Nephron (organoid): ENCODE measurements around the gene AREG.

Source experiments
- H3K27ac Mint-ChIP-seq, 3 experiments: 2 replicates each; pipeline ENCODE4 v1.8.0; 2020; ENCODE audit warnings: mixed read lengths in 3 of 3, mild to moderate bottlenecking in 2 of 3, moderate library complexity in 1 of 3
- H3K27me3 Mint-ChIP-seq: 2 replicates; pipeline ENCODE4 v1.8.0; 2021; ENCODE audit warnings: low read depth, mild to moderate bottlenecking, moderate library complexity, mixed read lengths
- H3K36me3 Mint-ChIP-seq: 2 replicates; pipeline ENCODE4 v1.8.0; 2020; ENCODE audit warnings: low read depth, mixed read lengths
- H3K4me1 Mint-ChIP-seq: 2 replicates; pipeline ENCODE4 v1.8.0; 2020; ENCODE audit warnings: mixed read lengths
- H3K4me3 Mint-ChIP-seq, 3 experiments: 2 replicates each; pipeline ENCODE4 v1.8.0; 2020; ENCODE audit warnings: mild to moderate bottlenecking in 3 of 3, mixed read lengths in 3 of 3, moderate library complexity in 2 of 3
- H3K9me3 Mint-ChIP-seq: 2 replicates; pipeline ENCODE4 v1.8.0; 2020; ENCODE audit warnings: mixed read lengths
- TF ChIP-seq, protein P1 (sequence below), 3 experiments: fragments of 200-600 bp; sonication (generic); IDR thresholded peaks; one replicate each; pipeline ENCODE4 v1.5.0; 2021; ENCODE audit warnings: antibody characterized with exemption in 3 of 3; ENCODE audit not compliant: unreplicated experiment in 3 of 3

Gene AREG

DNA sequence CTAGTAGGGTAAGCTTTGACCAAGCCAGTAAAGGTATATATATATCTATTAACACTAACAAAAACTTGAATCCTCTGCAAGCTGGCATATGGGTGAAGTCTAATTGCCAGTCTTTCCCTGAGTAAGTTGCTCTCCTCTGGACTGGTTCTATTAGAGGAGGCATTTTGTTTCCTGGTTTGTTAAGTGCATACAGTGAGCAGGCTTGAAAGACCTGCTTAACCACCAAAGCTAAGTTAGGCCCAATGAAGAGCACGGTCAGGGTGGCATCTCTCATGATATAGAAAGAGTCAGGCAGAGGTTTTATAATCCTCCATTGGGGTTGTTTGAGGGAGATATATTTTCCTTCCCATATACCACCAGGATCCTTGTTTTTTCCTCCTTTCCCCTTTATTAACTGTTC, 9.6 kb upstream of the AREG start:
- Mint-ChIP-seq H3K27ac (no peak overlapping the region), H3K4me3 (no peak overlapping the region), H3K27me3 (no peaks in the 10 kb centered on the region), H3K4me1 (no peaks in the 10 kb centered on the region), H3K9me3 (no peaks in the 10 kb centered on the region), H3K36me3 (no peaks in the 10 kb centered on the region)
- TF ChIP-seq, protein P1, sequence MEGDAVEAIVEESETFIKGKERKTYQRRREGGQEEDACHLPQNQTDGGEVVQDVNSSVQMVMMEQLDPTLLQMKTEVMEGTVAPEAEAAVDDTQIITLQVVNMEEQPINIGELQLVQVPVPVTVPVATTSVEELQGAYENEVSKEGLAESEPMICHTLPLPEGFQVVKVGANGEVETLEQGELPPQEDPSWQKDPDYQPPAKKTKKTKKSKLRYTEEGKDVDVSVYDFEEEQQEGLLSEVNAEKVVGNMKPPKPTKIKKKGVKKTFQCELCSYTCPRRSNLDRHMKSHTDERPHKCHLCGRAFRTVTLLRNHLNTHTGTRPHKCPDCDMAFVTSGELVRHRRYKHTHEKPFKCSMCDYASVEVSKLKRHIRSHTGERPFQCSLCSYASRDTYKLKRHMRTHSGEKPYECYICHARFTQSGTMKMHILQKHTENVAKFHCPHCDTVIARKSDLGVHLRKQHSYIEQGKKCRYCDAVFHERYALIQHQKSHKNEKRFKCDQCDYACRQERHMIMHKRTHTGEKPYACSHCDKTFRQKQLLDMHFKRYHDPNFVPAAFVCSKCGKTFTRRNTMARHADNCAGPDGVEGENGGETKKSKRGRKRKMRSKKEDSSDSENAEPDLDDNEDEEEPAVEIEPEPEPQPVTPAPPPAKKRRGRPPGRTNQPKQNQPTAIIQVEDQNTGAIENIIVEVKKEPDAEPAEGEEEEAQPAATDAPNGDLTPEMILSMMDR (IDR thresholded peaks at IDR 0.05; ENCODE audit: unreplicated experiment in 3 of 3): no peak

DNA sequence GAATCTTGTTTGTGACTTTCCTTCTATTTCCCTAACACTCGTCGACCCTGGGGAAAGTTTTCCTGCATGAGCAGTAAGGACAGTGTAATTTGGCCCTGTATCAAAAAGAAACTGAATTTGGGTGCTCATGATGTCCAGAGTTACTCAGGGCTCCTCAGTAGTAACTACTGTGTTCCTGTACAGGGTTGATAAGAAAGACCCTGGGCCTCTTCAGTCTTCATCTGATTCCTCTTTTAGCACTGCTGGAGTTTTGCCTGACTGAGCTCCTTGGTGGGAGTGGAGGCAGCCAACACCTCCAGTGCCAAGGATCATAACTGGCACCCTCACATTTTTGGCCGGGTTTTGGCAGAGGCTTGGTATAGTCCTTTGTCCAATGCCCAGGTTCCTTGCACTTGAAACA, 7.1 kb upstream of the AREG start:
- Mint-ChIP-seq H3K4me3 (no peak overlapping the region), H3K27me3 (peaks cover 2% of the 10 kb centered on the region), H3K4me1 (no peaks in the 10 kb centered on the region), H3K27ac (no peak overlapping the region), H3K36me3 (no peaks in the 10 kb centered on the region), H3K9me3 (no peaks in the 10 kb centered on the region)
- TF ChIP-seq, protein P1 (IDR thresholded peaks at IDR 0.05; ENCODE audit: unreplicated experiment in 3 of 3): no peak

DNA sequence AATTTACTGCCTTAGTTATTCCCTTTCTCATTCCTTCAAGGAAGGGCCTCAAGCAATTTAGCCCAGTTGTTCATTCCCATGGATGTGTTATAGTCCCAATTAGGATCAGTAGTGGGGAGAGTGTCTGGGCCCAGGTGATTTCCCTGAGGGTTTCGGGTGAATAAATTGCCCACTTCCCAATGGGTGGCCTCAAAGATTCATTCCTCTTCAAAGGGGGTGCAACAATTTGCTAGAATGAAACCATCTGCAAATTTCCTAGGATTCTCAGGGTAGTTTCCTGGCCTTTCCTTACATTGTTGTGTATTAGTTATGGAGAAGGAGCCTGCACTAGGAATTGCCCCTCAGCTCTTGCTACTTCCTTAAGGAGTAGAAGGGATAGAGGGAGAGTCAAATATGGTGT, 6.3 kb upstream of the AREG start:
- no peak overlapping the region for H3K27ac Mint-ChIP-seq
- no peak overlapping the region for H3K4me3 Mint-ChIP-seq
- no peaks in the 10 kb centered on the region for H3K9me3 Mint-ChIP-seq
- peaks cover 4% of the 10 kb centered on the region for H3K27me3 Mint-ChIP-seq
- H3K4me1 Mint-ChIP-seq: no peaks in the 10 kb centered on the region
- TF ChIP-seq, protein P1 (IDR thresholded peaks at IDR 0.05; ENCODE audit: unreplicated experiment in 3 of 3): no peak
- no peaks in the 10 kb centered on the region for H3K36me3 Mint-ChIP-seq

DNA sequence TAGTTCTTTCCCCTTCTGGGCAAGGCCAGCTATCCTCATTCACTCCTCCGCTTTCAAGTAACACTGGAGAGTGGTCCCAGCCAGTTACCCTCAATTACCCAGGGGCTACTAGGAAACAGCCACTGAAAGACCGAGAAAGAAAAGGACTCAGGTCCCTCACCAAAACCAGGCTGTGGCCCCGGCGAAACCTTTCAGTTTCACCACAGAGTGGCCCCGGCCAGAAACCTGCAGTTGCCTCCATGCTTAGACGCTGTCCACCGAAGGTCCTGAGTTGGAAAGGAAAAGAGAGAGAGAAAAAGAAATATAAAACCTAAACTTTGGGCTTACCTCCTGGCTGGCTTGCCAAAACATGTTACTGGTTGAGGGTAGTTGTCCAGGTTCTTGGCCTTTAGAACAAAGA, 5.0 kb upstream of the AREG start:
- TF ChIP-seq, protein P1 (IDR thresholded peaks at IDR 0.05; ENCODE audit: unreplicated experiment in 3 of 3): no peak

DNA sequence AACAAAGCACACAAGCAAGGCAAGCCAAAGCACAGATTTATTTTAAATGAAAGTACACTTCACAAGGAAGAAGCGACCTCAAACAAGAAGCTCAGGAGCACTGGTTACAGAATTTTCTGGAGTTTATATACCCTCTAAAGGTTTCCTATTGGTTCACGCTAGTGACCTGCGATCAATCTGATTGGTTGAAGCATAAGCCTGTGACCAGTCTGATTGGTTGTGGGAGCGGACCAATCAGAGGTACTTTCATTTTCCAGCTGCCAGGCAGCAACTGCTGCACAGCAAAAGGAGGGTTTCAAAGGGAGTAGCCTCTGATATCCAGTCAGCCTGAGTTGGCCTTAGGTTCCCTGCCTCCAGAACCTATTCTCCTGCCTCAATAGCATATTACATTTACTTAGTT, 4.6 kb upstream of the AREG start:
- no peaks in the 10 kb centered on the region for H3K36me3 Mint-ChIP-seq
- no peaks in the 10 kb centered on the region for H3K9me3 Mint-ChIP-seq
- no peak overlapping the region for H3K4me3 Mint-ChIP-seq
- H3K4me1 Mint-ChIP-seq: no peaks in the 10 kb centered on the region
- no peak overlapping the region for H3K27ac Mint-ChIP-seq
- TF ChIP-seq, protein P1 (IDR thresholded peaks at IDR 0.05; ENCODE audit: unreplicated experiment in 3 of 3): no peak
- H3K27me3 Mint-ChIP-seq: peaks cover 20% of the 10 kb centered on the region

More for the DNA sequence above, 5.0 kb upstream of the AREG start:
- H3K4me3 Mint-ChIP-seq: no peak overlapping the region
- peaks cover 16% of the 10 kb centered on the region for H3K27me3 Mint-ChIP-seq
- no peaks in the 10 kb centered on the region for H3K36me3 Mint-ChIP-seq
- H3K4me1 Mint-ChIP-seq: no peaks in the 10 kb centered on the region
- no peaks in the 10 kb centered on the region for H3K9me3 Mint-ChIP-seq
- H3K27ac Mint-ChIP-seq: no peak overlapping the region

DNA sequence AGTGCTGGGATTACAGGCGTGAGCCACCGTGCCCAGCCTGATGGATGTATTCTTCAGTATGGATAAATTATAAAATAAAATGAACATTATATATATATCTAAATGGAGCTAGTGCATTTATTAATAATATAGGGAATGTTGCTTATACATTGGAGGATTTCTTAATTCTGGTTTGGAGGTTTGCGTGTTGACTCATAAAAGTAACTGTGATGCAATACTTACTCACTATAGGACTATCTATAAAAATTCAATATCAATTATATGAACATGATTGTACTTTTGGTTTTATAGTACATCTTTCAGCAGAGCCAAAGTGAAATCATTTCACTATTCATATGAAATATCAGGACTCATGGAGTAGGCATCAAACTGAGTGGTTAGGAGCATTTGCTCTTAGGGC, 3.2 kb upstream of the AREG start:
- Mint-ChIP-seq H3K27ac (no peak overlapping the region), H3K9me3 (no peaks in the 10 kb centered on the region), H3K27me3 (peaks cover 30% of the 10 kb centered on the region), H3K36me3 (no peaks in the 10 kb centered on the region), H3K4me3 (no peak overlapping the region), H3K4me1 (no peaks in the 10 kb centered on the region)
- TF ChIP-seq, protein P1 (IDR thresholded peaks at IDR 0.05; ENCODE audit: unreplicated experiment in 3 of 3): no peak
